Sciatic nerve (tissue), 2 donors: ENCODE measurements around the gene LRRC8E. TPM values are rescaled to one million over a fixed set of nuclear protein-coding genes. Genes with fewer than 3 reads are reported as not detected.
"Not testable (repeated sequence)": the region's sequence is repeated elsewhere in the genome, so short reads cannot be mapped to it uniquely, and the experiment has no call there.

Source experiments
- ATAC-seq: fragments of 200-7000 bp; cut with Tn5 transposase; one replicate; pipeline ENCODE4 v1.9.1; 2020; ENCODE audit warnings: mild to moderate bottlenecking, moderate library complexity
- DNase-seq: peaks from one replicate; pipeline ENCODE4 v3.0.0-alpha.2; 2020; ENCODE audit warnings: low spot score
- intact Hi-C: fragments of 100-400 bp; cut with DNase I; formaldehyde crosslinking; loops from one replicate; pipeline ENCODE4 v1.14.2; 2022
- total RNA-seq: library from RNA; stranded (reverse); fragmentation: NEBNext Ultra II Directional; extraction: Animal tissue kit (Norgen Biotek cat#: 25700); gene quantifications from one replicate; pipeline ENCODE4 v1.2.1, GENCODE V29; 2021
- donor health status: DM: no; HTN: no; CAD: no.
- donor health status: DM: no; HTN: no; CAD: no.

Gene LRRC8E
- total RNA-seq, 1 donor from 2014 or later = 0.09 TPM

DNA sequence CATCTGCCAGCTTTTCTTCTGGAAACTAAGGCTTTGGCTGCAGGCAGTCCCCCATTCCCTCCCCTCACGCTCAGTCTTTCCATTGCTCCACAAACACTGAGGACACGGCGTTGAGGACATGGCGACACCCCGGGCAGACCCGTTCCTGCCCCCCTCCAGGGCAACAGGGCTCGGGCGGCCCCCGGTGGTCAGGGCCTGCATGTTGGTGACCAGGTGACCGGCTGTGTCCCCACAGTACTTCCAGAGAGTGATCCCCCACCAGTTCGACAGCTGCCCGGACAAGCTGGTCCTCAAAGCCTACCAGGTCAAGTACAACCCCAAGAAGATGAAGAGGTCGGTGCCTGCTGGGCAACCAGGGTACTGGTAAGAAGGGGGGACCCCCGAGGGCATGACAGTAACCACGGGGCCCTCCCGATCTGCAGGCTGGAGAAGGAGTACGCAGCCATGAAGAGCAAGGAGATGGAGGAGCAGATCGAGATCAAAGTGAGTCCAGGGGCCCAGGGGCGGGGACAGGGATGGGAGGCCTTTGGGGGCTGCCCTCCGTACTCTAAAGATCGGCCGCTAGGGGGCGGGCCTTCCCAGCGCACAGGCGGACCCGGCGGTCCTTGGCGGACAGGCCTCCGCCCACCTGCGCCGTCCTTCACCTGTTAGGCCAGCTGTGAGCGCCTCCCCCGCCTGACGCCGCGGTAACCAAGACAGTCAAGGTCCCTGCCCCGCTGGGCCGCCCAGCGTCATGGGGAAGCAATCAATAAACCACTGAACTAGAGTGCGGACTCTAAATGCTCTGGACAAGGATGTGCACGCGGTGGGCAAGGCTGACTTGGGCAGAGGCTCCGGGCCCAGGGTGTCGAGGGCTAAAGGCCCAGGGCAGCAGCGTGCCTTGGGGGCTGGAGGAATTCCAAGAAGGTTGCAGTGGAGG, 35.2 kb upstream of the LRRC8E start:
- no peak for DNase-seq
- ATAC-seq = peak; percentile 73
- intact Hi-C loops = no loop called here

DNA sequence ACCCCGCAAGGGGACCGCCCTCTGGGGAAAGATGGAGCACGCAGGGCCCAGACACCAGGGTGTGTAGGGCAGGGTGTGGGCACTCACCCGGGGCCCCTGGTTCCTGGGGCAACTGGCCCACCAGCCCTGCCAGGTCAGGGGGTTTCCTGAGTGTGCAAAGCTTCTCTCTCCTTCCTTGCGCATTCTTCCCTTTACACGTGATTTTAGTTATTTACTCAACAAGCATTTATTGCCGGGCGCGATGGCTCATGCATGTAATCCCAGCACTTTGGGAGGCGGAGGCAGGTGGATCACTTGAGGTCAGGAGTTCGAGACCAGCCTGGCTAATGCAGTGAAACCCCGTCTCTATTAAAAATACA, 34.6 kb upstream of the LRRC8E start:
- intact Hi-C loops = no loop called here
- ATAC-seq (no peak), DNase-seq (no peak)

DNA sequence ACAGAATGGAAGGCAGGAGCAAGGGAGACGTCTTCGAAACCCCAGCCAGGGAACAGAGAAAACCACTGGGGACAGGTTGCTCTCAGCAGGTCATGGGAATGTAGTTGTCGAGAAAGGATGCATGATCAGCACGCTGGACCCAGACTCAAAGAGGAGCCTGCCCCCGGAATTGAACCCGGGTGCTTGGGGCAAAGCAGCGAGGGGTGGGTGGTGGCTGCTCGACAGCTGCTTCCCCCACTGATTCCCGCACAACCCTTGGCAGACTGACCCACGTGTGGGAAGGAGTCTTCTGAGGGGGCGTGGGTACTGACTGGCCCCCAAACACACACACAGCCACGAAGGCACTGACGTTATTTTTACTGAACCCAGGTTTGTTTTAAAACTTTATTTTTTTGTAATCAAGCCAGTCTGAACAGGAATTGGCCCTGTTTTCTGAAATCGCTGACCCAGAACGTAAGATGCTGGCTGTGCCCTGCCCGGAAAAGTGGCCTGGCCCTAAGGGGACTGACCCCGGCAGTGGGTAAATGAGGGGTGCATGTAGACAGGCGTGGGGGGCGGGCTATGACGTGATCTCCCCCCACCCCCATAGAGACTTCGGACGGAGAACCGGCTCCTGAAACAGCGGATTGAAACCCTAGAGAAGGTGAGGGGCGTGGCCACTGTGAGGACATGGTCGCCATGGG, 32.7 kb upstream of the LRRC8E start:
- ATAC-seq = no peak
- intact Hi-C loops = no loop called here
- no peak for DNase-seq

DNA sequence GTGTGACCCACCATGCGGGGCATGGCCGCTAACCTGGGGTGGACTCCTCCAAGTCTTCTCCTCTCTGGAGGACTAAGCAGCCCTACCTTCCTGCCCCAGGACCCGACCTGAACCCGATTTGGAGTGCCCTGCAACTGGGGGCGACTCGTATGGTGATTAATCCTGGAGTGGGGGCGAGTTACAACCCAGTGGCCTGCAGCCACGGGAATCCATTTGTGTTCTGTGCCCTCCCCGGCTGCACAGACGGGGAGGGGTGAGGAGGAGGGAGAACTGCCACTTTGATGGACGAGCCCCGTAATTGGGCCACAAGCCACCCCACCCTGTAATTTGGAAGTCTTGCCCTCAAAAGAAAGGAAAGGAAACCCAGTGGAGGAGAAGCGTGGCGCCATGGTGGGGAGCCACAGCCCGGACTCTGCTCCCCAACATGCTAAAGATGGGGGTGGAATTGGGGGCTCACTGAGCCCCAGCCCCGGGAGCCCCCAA, 32.2 kb upstream of the LRRC8E start:
- intact Hi-C loops = no loop called here
- DNase-seq = no peak
- no peak for ATAC-seq

DNA sequence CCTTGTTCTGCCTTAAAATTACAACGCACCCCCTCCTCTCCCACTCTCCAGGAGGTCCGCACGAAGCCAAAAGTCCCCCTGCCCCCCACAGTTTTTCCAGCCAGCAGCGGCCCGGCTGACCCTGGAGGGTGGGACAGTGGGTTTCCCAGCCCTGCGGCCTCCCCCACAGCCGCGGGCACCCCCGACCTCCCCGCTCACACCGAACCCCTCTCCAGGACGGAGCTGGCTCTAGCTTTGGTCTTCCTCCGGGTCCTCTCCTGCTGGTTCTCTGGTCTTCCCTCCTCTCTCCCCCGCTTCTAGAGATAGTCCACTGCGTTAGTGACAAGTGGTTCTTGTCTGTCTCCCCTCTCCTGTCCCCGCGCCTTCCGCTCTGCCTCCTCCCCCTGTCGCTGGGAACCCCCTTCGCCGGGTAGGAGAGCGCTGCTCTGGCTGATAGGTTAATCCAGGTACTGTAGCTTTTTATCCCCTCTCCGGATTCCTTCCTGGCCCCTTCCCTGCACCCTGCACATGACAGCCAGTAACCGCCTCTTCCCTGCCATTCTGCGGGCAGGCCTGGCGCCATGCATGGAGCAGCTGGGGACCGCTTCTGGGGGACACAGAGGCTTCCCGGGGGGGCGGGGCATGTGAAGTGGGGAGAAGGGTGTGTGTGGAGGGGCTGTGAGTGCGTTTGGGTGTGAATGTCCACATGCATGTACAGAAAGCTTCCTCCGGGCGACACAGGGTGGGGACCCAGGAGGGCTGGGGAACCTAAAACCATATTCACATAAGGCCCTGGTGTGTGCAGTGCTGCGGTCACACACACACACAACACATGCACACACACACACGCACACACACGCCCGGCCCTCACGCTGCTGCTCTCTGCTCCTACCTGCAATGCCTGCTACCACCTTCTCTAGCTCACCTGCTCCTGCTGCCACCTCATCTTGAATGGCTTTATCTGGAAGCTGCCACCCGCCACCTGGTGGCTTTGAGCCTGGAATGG, 31.3 kb upstream of the LRRC8E start:
- intact Hi-C loops = no loop called here
- ATAC-seq (no peak), DNase-seq (no peak)

DNA sequence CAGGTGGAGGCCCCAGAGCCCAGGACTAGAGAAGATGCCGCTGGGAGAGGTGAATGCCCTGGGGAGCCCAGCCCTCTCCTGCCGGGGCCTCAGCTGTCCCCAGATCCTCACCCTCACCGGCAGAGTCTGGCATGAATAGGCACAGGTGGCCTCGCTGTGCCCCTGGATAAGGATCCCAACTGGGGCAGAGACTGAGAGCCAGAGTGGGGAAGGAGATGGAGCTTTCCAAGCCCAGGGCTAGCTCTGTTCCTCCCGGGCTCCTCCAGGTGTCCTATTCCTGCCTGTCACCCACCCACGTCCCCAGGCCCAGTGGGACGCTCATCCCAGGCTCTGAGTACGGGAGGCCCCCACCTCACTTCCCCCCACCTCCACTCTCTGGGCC, 30.6 kb upstream of the LRRC8E start:
- DNase-seq = no peak
- intact Hi-C loops = no loop called here
- no peak for ATAC-seq

DNA sequence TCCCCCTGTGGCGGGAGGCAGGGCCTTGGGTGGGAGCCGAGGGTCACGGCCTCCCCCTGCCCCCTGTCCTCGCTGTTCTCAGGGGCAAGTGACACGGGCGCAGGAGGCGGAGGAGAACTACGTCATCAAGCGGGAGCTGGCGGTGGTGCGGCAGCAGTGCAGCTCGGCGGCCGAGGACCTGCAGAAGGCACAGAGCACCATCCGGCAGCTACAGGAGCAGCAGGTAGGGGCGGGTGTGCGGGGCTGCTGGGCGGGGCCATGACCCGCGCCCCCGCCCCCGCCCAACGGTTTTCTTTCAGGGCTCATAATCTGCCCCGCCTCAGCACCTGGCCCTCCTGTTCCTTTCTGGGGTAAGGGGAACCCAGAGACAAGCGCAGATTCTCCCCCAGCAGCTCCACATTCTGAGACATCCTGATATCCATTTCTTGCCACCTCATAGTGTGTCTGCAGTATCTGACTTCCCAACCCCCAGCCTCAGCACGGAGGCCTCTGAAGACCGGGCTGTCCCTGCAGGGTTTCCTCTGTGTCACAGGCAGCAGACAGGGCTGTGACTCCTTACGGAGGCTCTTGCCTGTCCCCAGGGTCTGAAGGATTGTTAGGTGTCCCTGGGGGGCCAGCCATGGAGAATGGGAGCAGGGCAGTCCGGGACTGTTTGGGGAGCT, 30.1 kb upstream of the LRRC8E start:
- ATAC-seq (no peak), DNase-seq (no peak)
- intact Hi-C loops = no loop called here

DNA sequence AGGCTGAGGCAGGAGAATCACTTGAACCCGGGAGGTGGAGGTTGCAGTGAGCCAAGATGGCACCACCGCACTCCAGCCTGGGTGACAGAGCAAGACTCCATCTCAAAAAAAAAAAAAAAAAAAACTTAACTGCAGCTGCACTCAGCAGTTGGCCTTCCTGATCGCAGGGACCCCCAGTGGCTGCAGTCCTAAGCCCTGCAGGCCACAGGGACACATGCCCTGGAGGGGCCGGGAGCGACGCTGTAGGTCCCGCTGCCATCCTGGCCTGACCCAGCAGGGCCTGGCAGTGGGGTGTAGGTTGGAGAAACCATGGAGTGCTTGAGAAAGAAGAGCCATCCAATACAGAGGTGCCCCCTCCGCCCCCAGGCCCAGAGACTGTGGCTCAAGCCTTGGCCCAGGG, 29.2 kb upstream of the LRRC8E start:
- intact Hi-C loops, DNase-seq, ATAC-seq: not testable (repeated sequence)

DNA sequence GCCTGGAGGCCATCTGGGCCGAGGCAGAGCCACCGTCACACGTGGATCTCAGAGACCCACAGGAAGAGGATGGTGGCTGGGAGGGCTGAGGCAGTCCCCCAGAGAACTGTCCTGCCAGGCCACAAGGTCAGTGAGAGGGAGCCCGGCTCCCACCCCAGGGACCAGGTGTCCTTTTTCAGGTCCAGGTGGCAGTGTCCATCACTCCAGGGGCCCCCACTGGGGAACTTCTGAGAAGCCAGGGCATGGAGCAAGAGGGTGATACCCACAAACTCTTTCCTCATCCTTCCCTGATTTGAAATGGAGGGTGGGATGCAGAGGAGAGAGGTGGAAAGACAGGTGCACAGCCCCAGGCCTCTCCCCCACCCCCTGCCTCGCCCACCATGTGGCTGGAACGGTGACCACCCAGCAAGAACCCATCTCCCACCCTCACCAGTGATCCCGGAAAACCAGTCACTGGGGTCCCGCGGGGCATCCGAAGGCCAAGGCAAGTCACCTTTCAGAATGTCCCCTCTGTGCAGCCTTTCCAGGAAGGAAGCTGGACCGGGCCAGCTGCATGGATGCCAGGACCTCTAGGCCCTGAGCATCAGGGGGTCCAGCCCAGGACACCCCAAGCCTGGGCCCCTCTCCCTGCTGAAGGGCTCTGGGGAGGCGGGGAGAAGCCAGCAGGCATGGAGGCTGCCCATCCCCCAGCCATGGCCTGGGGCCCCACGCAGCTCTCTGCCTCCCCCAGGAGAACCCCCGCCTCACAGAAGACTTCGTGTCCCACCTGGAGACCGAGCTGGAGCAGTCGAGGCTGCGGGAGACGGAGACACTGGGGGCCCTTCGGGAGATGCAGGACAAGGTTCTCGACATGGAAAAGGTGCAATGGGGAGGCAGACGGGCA, 28.2 kb upstream of the LRRC8E start:
- intact Hi-C loops = no loop called here
- DNase-seq (no peak), ATAC-seq (no peak)

DNA sequence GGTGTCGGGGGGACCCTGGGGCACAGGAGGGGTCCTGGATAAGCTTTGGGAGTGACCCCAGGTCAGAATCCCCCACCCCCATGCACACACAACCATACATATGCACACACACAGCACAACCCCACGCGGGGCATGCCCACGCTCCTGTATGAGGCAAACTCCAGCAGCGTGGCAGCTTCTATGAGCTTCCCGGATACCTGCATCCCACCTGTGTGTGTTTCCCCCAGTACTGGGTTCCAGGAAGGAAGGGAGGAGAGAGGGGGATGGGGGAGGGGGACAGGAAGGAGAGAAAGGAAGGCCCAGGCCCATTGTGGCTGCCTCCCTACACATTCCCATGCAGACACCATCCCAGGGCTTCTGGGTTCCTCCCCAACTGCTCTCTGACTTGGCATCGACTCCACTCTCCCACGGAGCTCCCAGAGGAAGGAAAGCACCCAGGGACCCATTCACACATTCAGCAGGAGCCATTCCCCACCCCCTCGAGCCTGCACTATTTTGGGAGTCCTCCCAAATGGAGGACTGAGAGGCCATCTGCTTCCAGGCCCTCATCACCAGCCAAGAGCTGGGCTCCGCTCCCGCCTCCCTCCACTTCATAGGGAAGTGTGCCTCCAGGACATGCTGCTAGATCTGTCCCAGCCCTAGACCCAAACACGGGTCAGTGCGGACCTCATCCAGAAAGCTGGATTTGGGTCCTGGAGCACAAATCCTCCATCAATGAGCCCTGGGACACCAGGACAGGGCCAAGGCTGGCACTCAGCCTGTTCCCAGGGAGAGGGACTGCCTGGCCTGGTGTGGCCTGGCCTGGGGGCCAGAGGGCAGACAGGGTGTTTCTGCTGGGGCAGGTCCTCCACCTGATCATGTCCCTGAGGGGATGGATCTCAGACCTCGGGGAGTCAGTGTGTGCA, 27.3 kb upstream of the LRRC8E start:
- ATAC-seq = no peak
- no peak for DNase-seq
- intact Hi-C loops = no loop called here

DNA sequence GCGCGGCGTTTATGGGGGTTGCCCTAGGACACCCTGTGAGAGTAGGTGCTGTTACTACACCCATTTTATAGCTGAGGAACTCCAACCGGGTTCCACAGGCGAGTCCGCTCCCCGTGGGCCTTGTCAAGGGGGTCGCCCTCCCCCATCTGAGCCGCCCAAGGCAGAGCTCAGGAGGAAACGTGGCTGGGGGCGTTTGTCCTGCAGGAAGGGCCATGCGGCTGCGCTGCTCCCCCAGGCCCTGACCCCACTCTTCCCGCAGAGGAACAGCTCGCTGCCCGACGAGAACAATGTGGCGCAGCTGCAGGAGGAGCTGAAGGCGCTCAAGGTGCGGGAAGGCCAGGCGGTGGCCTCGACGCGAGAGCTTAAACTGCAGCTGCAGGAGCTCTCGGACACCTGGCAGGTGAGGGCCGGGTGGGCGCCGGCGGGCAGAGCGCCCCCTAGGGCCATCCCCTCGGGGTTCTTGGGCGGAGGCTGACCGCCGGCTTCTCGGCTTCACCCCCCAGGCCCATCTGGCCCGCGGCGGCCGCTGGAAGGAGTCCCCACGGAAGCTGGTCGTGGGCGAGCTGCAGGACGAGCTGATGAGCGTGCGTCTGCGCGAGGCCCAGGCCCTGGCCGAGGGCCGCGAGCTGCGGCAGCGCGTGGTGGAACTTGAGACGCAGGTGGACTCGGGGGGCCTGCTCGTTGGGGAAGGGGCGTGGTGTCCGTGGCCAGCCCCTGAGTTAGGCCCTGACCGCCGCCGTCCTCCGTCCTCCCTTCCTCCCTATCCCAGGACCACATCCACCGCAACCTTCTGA, 26.5 kb upstream of the LRRC8E start:
- ATAC-seq = no peak
- no peak for DNase-seq
- intact Hi-C loops = no loop called here

DNA sequence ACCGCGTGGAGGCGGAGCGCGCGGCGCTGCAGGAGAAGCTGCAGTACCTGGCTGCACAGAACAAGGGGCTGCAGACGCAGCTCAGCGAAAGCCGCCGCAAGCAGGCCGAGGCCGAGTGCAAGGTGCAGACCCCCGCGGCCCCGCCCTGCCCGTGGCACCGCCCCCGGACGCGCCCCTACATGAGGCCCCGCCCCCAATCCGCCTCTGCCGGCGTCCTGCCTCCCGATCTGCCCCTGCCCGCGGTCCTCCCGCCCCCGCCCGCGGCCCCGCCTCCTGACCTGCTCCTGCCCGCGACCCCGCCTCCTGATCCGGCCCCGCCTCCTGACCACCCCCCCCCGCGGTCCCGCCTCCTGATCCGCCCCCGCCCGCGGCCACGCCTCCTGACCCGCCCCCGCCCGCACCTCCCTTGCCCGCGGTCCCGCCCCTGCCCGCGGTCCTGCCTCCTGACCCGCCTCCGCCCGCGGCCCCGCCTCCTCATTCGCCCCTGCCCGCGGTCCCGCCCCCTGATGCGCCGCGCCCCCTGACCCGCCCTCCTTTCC, 25.8 kb upstream of the LRRC8E start:
- DNase-seq (peak; percentile 77), ATAC-seq (peak; percentile 24)
- intact Hi-C loops = no loop called here

DNA sequence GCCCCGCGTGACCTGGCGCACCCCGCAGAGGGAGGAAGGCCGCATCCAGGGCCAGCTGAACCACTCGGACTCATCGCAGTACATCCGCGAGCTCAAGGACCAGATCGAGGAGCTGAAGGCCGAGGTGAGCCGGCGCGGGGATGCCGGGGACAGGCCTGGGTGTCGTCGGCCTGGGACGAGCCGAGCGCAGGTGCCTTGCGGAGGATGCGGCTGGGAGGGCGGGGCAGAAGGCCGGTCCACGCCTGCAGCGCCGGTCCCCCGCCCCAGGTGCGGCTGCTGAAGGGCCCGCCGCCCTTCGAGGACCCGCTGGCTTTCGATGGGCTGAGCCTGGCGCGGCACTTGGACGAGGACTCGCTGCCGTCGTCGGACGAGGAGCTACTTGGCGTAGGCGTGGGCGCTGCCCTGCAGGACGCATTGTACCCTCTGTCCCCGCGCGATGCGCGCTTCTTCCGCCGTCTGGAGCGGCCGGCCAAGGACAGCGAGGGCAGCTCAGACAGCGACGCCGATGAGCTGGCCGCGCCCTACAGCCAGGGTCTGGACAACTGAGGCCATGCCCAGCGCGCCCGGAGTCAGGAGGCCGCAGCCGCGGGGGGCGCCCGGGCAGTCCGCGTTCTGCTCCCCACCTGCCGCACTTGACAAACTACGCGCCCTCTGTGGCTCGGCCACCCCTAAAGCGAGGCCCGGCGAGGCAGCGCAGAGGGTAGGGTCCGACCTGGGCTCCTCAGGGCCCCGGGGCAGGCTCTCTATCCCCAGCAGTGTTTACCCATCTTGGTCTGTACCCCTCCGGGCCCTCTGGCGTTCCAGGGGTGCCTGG, 24.9 kb upstream of the LRRC8E start:
- ATAC-seq (no peak), DNase-seq (no peak)
- intact Hi-C loops = no loop called here

DNA sequence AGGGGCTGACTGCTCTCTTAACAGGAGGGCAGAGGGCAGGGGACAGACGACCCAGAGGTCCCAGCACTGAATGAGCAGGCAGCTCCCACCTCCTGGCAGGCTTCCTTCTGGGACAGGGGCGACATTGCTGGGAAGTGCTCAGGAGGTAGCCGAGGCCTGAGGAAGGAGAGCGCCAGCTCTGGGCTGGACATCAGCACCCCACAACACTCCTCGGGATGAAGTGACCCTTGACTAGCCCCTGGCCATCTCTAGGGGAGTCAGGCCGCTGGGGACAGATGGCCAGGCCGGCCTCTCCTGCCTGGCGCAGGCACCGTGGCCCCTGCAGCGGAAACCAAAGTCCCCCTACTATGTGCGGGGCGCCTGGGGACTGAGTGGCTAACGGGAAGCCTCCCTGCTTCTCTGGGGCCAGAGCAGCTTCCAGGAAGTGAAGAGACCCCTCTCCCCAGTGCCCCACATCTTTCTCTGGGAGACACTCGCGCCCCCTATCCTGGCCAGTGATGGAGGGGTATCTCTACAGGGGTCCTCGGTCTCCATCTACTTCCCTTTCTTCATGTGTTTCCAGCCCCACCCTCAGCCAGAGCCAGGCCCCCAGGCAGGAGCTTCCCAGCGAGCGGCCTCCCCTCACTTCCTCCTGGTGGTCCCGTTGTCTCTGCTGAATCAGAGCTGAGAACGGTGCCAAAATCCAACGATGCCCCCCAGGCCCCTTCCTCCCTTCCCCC, 24.2 kb upstream of the LRRC8E start:
- no peak for ATAC-seq
- intact Hi-C loops = no loop called here
- no peak for DNase-seq
